HG02840 (cell line): ENCODE results near the gene MTREX.

ENCODE experiments used
- ATAC-seq: cut with Tn5 transposase; IDR thresholded peaks from one replicate; pipeline ENCODE4 v1.9.1; 2021; ENCODE audit warnings: mild to moderate bottlenecking, moderate library complexity, moderate number of reproducible peaks; ENCODE audit not compliant: unreplicated experiment, low FRiP score

Gene MTREX

DNA sequence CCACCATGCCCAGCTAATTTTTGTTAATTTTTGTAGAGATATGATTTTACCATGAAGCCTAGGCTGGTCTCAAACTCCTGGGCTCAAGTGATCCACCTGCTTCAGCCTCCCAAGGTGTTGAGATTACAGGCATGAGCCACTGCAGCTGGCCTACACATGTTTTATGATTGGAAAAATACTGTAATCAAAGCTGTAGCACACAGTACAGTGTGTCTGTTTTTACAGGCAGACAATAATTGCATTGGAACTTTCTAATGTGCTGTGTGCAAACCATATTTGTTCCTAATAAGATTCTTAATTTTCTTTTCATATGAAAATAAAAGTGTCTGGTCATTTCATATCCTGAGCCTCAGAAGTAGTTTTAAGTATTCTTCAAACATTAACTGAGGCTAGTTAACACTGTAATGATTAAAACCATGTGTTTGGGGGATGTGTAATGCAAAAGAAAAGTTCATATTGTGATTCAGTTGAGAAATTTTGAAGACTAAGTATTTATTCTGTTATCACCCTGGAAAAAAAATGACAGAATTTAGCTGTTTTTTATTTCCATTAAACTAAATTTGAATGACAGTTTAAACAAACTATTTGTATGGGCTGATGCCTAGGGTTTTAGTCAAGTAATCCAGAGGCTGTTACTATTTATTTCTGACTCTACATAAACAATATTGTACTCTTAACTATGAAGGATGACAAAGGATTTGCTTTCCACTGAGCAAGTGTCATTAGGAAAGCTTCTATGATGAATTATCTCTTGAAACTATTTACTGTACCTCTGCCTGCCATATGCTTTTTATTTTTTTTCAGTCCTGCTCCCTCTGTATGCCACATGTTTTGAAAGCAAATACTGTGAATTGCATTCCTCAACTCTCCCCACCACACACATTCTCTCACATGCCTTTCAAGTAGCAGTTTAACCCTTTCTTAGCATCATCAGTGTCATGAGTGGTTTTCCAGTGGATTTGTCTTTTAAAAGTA, 111.5 kb downstream of the MTREX start:
- no peak for ATAC-seq

DNA sequence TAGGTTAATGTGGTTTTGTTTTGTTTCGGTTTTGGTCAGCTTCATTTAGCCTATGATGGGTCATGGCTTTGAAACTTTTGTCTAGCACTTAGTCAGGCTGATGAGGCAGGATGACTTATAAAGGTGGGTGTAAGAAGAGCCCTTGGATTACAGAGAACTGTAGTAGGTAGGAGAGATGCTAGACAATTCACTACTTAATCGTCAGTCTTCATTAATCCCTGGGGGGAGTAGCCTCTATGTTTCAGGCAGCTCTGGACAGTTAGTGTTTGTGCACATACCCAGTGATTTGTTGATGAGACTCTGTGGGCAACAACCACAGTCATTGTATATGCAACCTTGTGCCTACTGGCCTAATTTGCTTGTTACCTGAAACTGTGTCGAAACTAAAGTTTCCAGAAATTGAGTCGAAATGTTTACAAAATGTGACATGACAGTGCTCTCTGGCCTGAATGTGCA, 113.3 kb downstream of the MTREX start:
- peak; percentile 93 for ATAC-seq

DNA sequence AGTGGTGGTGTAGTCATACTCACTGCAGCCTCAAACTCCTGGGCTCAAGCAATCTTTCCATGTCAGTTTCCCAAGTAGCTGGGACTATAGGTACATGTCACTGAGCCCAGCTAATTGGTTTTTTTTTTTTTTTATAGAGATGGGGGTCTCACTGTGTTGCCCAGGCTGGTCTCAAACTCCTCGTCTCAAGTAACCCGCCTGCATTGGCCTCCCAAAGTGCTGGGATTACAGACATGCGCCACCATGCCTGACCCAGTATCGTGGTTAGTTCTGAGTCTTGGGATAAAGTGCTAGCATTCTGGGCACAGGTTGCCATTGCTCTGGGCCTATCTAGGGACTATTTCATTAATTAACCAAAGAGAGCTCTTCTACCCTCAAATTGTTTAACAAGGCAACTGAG, 118.7 kb downstream of the MTREX start:
- ATAC-seq, result no peak

- no peak for ATAC-seq
These were observed 119.4 kb downstream of the MTREX start for GRCh38 chr5:55427157-55427556.

GRCh38 chr5:55429221-55429612, 121.4 kb downstream of the MTREX start:
- ATAC-seq, result no peak

DNA sequence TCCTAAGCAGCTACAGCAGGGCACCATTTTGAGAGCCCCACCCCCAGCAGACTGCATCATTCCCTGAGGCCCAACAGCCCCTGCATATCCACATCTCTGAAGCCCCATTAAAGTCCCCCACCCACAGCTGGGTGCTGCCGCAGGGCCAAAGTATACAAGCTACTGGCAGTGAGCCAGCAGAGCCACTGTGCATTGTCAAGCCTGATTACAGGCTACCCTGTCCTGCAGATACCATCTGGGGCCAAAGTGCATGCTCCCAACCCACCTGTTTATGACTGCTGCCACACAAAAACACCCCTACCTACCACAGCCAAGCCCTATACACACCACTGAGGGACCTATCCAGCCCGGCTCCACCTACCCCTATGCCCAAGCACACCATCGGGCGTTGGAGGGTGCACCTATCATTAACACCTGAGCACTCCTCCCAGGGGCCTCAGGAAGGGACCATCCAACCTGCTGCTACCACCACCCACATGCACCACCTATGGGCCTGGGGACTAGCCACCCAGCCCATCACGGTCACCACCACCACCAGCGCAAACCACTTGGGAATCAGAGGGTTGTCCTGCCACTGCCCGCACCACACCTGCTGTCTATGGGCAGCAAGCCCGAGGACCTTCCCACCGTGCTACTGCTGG, 121.9 kb downstream of the MTREX start:
- no peak for ATAC-seq

GRCh38 chr5:55432549-55432948, 124.8 kb downstream of the MTREX start:
- no peak for ATAC-seq

DNA sequence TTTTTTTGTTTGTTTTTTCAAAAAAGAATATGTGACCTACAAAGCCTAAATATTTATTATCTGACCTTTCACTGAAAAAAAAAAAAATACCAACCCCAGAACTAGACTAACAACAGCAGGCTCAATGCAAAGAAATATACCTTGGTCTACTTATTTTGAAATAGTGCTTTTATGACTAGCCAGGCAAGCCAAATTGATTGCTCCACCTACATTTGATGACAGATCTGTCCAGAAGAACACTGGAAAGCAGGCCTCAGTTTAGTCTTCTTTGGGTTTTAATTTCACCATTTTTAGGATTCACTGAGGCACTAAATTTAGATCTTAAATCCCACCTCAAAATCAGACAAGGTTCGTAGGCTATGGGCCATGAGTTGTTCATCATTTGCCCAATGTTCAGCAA, 129.7 kb downstream of the MTREX start:
- ATAC-seq, result no peak

GRCh38 chr5:55437859-55438206, 130.0 kb downstream of the MTREX start:
- no peak for ATAC-seq

DNA sequence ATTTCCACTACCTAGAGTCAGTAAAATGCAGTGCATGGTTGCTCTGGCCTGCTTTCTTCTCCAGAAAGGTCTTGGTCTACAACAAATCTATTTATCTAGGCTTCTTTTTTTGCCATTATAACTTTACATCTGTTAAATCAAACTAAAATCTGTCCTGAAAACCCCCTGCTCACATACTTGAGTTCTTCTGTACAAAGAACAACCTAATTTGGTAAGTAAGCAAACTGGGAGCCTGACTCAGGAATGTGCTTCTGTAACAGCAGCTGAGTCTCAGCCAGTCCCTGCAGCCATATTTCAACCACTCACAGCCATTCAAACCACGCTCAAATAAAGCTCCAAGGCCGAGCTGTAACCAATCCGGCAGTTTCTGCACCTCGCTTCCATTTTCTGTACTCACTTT, 131.2 kb downstream of the MTREX start:
- no peak for ATAC-seq

DNA sequence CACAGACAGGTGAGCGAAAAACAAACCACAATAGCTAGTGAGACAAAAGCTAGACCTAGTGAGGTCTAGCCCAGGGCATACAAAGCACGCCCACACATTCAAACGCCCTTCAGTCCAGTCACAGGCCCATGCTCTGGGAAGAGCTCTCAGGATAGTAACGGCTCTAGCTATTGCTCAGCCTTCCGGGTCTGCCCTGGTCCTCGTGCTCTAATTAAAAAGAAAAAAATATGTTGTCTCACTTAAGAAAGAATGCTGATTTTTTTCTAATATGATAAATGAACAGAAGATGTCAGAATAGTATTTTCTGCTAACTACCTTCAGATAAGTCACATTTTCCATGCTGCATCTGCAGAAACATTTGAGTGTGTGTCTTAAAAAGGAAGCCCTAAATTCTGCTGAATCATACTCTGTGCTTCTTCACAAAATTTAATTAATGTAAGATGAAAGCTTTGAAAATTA, 132.4 kb downstream of the MTREX start:
- no peak for ATAC-seq

- ATAC-seq, result no peak
These were observed 133.4 kb downstream of the MTREX start for GRCh38 chr5:55441107-55441771.

DNA sequence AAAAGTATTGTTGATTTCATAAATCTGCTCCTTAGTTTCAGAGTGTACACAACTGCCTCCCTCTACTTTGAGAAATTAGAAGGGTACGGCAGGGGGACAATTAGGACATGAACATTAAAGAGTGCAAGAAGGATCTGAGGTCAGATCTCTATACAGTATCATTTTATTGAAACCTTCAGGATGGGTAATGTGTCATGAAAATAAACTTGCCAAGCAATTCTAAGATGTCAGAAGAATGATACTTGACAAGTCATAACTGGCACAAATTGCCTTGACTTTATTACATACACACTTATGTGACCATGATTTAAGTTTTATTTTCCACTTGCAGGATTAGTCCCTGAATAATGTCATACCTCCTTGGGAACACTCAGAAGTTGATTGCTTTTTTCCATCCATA, 134.2 kb downstream of the MTREX start:
- no peak for ATAC-seq

DNA sequence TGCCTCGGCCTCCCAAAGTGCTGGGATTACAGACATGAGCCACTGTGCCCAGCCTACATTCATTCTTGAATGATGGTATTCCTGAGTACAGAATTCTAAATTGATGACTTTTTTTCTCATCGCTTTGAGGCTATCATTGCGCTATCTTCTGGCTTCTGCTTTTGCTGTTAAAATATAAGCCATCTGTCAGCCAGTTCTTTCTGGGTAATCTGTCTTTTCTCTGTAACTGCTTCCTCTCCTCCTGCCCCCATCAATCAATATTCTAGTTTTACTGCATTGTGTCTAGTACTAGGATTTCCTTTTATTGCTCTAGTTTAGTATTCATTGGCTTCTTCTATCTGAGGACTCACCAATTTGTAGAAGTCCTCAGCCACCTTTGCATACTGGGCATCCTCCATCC, 138.0 kb downstream of the MTREX start:
- ATAC-seq, result no peak

GRCh38 chr5:55446640-55447351, 139.0 kb downstream of the MTREX start:
- no peak for ATAC-seq

DNA sequence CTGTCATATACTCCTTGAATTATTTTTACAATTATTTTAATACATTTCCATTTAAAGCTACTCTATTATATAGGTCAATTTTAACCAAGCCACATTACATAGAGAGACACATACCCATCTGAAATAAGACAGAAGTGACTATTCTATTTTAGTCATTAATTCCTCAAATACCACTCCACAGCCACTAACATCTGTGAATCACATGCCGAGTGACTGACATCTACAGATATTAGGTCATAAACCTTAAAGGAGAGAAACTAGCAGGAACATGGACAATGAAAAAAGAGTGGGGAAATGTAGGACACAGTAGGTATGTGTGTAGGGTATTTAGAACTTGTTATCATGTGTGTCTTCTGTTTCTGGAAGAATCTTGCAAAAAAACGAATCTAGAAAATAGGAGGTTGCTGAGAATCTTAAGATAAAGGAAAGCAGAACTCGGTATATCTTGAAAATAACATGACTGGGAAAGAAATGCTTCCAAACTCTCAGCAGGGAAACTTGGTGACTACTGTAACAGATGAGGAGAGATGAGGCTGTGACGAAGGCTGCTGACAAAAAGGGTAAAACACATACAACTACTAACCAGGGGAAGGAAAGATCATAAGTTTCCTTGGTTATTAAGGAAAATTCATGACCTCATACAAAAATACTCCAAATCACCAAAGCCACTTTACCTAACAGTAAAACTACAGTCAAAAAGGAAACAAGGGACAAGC, 142.4 kb downstream of the MTREX start:
- ATAC-seq, result no peak

DNA sequence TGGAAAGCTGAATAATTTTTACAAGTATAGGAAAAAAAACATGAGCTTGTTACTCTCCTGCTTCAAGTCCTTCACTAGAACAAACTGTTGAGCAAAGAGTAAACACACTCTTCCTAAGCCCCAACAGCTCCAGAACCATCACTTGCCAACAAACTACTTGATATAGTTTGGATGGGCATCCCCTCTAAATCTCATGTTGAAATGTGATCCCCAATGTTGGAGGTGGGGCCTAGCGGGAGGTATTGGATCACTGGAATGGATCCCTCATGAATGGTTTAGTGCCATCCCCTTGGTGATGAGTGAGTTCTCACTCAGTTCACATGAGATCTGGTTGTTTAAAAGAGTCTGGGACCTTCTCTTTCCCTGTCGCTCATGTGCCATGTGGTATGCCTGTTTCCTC, 144.2 kb downstream of the MTREX start:
- ATAC-seq, result no peak

GRCh38 chr5:55453211-55453610, 145.4 kb downstream of the MTREX start:
- no peak for ATAC-seq

GRCh38 chr5:55454282-55454681, 146.5 kb downstream of the MTREX start:
- ATAC-seq, result no peak
